WTC11 (cell line): ENCODE measurements around the gene PPA2. TPM values are rescaled to one million over a fixed set of nuclear protein-coding genes. Genes with fewer than 3 reads are reported as not detected.

Experiments
- ATAC-seq: fragments of 200-7000 bp; cut with Tn5 transposase; 2 replicates; pipeline ENCODE4 v1.10.0; 2021; ENCODE audit warnings: mild to moderate bottlenecking, moderate library complexity
- CTCF ChIA-PET: fragments of 300-600 bp; sonication (Branson Sonifier 250); formaldehyde crosslinking; loops from one replicate; lab custom pipeline; 2021; ENCODE audit warnings: antibody characterized with exemption; lab: Charles Lee
- POLR2A ChIA-PET: fragments of 350-600 bp; sonication (Branson Sonifier 250); formaldehyde crosslinking; loops from one replicate; lab custom pipeline; 2021; ENCODE audit warnings: antibody characterized with exemption; lab: Charles Lee
- DNase-seq: peaks from one replicate; pipeline ENCODE4 v3.0.0; 2021; ENCODE audit warnings: low spot score
- H3K27ac Mint-ChIP-seq: 2 replicates; pipeline ENCODE4 v1.8.0; 2021; ENCODE audit warnings: mixed read lengths
- H3K27me3 Mint-ChIP-seq: 2 replicates; pipeline ENCODE4 v1.8.0; 2021; ENCODE audit warnings: low read depth, mild to moderate bottlenecking, moderate library complexity, mixed read lengths
- H3K36me3 Mint-ChIP-seq: 2 replicates; pipeline ENCODE4 v1.8.0; 2021; ENCODE audit warnings: mixed read lengths
- H3K4me1 Mint-ChIP-seq: 2 replicates; pipeline ENCODE4 v1.8.0; 2022; ENCODE audit warnings: mixed read lengths
- H3K4me3 Mint-ChIP-seq: 2 replicates; pipeline ENCODE4 v1.8.0; 2021; ENCODE audit warnings: mild to moderate bottlenecking, moderate library complexity, mixed read lengths
- H3K9me3 Mint-ChIP-seq: 2 replicates; pipeline ENCODE4 v1.8.0; 2021; ENCODE audit warnings: mixed read lengths
- ATF1 ChIP-seq: sonication (generic); formaldehyde crosslinking; IDR thresholded peaks from 2 replicates; pipeline ENCODE4 v1.8.1; 2023; ENCODE audit warnings: mild to moderate bottlenecking, moderate library complexity, missing genetic modification reagents
- ERG ChIP-seq: fragments of 250-450 bp; sonication (Bioruptor Pico); IDR thresholded peaks from 2 replicates; pipeline ENCODE4 v1.8.0; 2021; ENCODE audit warnings: mild to moderate bottlenecking
- KAT7 ChIP-seq: sonication (generic); formaldehyde crosslinking; IDR thresholded peaks from 2 replicates; pipeline ENCODE4 v1.8.1; 2023; ENCODE audit warnings: missing genetic modification reagents, mild to moderate bottlenecking, borderline replicate concordance
- RELA ChIP-seq: sonication (generic); formaldehyde crosslinking; IDR thresholded peaks from 2 replicates; pipeline ENCODE4 v1.8.1; 2022; ENCODE audit warnings: missing genetic modification reagents, mild to moderate bottlenecking, borderline replicate concordance
- USF1 ChIP-seq: sonication (generic); formaldehyde crosslinking; IDR thresholded peaks from 2 replicates; pipeline ENCODE4 v1.8.0; 2022; ENCODE audit warnings: mild to moderate bottlenecking, missing genetic modification reagents
- ZMAT4 ChIP-seq: fragments of 250-450 bp; sonication (Bioruptor Pico); IDR thresholded peaks from 2 replicates; pipeline ENCODE4 v1.9.0; 2021; ENCODE audit warnings: mild to moderate bottlenecking
- ZNF423 ChIP-seq: fragments of 250-450 bp; sonication (Bioruptor Pico); IDR thresholded peaks from 2 replicates; pipeline ENCODE4 v2.1.2; 2022; ENCODE audit warnings: mild to moderate bottlenecking, moderate library complexity
- total RNA-seq: library from RNA; stranded (reverse); gene quantifications from 3 replicates; pipeline ENCODE4 v1.2.3, GENCODE V29; 2021
- TF ChIP-seq, protein P1 (sequence below): sonication (generic); formaldehyde crosslinking; IDR thresholded peaks from 2 replicates; pipeline ENCODE4 v1.8.0; 2022; ENCODE audit warnings: missing genetic modification reagents
- TF ChIP-seq, protein P2 (sequence below): sonication (generic); formaldehyde crosslinking; IDR thresholded peaks from 2 replicates; pipeline ENCODE4 v1.8.1; 2022; ENCODE audit warnings: missing genetic modification reagents, borderline replicate concordance
- TF ChIP-seq, protein P3 (sequence below): sonication (generic); formaldehyde crosslinking; IDR thresholded peaks from 2 replicates; pipeline ENCODE4 v1.8.1; 2022; ENCODE audit warnings: low read depth, mild to moderate bottlenecking, moderate library complexity, missing genetic modification reagents, borderline replicate concordance
- TF ChIP-seq, protein P4 (sequence below): sonication (generic); formaldehyde crosslinking; IDR thresholded peaks from 2 replicates; pipeline ENCODE4 v1.8.0; 2023; ENCODE audit warnings: missing genetic modification reagents
- TF ChIP-seq, protein P5 (sequence below): sonication (generic); formaldehyde crosslinking; IDR thresholded peaks from 2 replicates; pipeline ENCODE4 v1.8.1; 2023; ENCODE audit warnings: mild to moderate bottlenecking, missing genetic modification reagents
- TF ChIP-seq, protein P6 (sequence below): sonication (generic); formaldehyde crosslinking; IDR thresholded peaks from 2 replicates; pipeline ENCODE4 v1.8.0; 2022; ENCODE audit warnings: mild to moderate bottlenecking, missing genetic modification reagents

PPA2 gene
- total RNA-seq, 1 experiment from 2014 or later: 50.8 TPM

DNA sequence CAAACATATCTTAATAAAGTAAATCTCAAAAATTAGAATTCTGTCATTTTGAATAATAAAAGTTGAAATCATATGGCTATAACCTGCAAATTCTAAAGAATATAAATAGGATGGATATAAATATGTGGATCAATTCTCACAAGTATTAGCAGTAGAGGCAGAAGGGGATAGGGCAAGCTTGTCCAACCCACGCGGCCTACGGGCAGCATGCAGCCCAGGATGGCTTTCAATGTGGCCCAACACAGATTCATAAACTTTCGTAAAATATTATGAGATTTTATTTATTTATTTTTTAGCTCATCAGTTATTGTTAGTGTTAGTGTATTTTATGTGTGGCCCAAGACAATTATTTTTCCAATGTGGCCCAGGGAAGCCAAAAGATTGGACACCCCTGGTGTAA is 41.4 kb downstream of the PPA2 start:
- Mint-ChIP-seq H3K27me3 (no peaks in the 10 kb centered on the region), H3K4me3 (no peak overlapping the region), H3K27ac (no peak overlapping the region), H3K4me1 (no peaks in the 10 kb centered on the region), H3K9me3 (peaks cover 19% of the 10 kb centered on the region), H3K36me3 (peaks cover 51% of the 10 kb centered on the region)
- CTCF ChIA-PET: no interaction called here
- no peak for ATAC-seq
- TF ChIP-seq, protein P1, sequence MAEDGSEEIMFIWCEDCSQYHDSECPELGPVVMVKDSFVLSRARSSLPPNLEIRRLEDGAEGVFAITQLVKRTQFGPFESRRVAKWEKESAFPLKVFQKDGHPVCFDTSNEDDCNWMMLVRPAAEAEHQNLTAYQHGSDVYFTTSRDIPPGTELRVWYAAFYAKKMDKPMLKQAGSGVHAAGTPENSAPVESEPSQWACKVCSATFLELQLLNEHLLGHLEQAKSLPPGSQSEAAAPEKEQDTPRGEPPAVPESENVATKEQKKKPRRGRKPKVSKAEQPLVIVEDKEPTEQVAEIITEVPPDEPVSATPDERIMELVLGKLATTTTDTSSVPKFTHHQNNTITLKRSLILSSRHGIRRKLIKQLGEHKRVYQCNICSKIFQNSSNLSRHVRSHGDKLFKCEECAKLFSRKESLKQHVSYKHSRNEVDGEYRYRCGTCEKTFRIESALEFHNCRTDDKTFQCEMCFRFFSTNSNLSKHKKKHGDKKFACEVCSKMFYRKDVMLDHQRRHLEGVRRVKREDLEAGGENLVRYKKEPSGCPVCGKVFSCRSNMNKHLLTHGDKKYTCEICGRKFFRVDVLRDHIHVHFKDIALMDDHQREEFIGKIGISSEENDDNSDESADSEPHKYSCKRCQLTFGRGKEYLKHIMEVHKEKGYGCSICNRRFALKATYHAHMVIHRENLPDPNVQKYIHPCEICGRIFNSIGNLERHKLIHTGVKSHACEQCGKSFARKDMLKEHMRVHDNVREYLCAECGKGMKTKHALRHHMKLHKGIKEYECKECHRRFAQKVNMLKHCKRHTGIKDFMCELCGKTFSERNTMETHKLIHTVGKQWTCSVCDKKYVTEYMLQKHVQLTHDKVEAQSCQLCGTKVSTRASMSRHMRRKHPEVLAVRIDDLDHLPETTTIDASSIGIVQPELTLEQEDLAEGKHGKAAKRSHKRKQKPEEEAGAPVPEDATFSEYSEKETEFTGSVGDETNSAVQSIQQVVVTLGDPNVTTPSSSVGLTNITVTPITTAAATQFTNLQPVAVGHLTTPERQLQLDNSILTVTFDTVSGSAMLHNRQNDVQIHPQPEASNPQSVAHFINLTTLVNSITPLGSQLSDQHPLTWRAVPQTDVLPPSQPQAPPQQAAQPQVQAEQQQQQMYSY (CRISPR knock-in tag): no peak
- TF ChIP-seq, protein P2, sequence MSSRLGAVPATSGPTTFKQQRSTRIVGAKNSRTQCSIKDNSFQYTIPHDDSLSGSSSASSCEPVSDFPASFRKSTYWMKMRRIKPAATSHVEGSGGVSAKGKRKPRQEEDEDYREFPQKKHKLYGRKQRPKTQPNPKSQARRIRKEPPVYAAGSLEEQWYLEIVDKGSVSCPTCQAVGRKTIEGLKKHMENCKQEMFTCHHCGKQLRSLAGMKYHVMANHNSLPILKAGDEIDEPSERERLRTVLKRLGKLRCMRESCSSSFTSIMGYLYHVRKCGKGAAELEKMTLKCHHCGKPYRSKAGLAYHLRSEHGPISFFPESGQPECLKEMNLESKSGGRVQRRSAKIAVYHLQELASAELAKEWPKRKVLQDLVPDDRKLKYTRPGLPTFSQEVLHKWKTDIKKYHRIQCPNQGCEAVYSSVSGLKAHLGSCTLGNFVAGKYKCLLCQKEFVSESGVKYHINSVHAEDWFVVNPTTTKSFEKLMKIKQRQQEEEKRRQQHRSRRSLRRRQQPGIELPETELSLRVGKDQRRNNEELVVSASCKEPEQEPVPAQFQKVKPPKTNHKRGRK (CRISPR knock-in tag): no peak
- TF ChIP-seq, protein P3, sequence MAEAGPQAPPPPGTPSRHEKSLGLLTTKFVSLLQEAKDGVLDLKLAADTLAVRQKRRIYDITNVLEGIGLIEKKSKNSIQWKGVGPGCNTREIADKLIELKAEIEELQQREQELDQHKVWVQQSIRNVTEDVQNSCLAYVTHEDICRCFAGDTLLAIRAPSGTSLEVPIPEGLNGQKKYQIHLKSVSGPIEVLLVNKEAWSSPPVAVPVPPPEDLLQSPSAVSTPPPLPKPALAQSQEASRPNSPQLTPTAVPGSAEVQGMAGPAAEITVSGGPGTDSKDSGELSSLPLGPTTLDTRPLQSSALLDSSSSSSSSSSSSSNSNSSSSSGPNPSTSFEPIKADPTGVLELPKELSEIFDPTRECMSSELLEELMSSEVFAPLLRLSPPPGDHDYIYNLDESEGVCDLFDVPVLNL (CRISPR knock-in tag): no peak
- no peak for TF ChIP-seq ZMAT4
- TF ChIP-seq, protein P4, sequence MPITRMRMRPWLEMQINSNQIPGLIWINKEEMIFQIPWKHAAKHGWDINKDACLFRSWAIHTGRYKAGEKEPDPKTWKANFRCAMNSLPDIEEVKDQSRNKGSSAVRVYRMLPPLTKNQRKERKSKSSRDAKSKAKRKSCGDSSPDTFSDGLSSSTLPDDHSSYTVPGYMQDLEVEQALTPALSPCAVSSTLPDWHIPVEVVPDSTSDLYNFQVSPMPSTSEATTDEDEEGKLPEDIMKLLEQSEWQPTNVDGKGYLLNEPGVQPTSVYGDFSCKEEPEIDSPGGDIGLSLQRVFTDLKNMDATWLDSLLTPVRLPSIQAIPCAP: no peak
- TF ChIP-seq RELA (CRISPR knock-in tag): no peak
- no peak for TF ChIP-seq USF1 (CRISPR knock-in tag)
- TF ChIP-seq, protein P5, sequence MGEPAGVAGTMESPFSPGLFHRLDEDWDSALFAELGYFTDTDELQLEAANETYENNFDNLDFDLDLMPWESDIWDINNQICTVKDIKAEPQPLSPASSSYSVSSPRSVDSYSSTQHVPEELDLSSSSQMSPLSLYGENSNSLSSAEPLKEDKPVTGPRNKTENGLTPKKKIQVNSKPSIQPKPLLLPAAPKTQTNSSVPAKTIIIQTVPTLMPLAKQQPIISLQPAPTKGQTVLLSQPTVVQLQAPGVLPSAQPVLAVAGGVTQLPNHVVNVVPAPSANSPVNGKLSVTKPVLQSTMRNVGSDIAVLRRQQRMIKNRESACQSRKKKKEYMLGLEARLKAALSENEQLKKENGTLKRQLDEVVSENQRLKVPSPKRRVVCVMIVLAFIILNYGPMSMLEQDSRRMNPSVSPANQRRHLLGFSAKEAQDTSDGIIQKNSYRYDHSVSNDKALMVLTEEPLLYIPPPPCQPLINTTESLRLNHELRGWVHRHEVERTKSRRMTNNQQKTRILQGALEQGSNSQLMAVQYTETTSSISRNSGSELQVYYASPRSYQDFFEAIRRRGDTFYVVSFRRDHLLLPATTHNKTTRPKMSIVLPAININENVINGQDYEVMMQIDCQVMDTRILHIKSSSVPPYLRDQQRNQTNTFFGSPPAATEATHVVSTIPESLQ: no peak
- no peak for TF ChIP-seq ATF1 (CRISPR knock-in tag)
- TF ChIP-seq KAT7 (CRISPR knock-in tag): no peak
- no peak for TF ChIP-seq ZNF423 (CRISPR knock-in tag)
- TF ChIP-seq ERG (CRISPR knock-in tag): no peak
- TF ChIP-seq, protein P6, sequence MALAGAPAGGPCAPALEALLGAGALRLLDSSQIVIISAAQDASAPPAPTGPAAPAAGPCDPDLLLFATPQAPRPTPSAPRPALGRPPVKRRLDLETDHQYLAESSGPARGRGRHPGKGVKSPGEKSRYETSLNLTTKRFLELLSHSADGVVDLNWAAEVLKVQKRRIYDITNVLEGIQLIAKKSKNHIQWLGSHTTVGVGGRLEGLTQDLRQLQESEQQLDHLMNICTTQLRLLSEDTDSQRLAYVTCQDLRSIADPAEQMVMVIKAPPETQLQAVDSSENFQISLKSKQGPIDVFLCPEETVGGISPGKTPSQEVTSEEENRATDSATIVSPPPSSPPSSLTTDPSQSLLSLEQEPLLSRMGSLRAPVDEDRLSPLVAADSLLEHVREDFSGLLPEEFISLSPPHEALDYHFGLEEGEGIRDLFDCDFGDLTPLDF (CRISPR knock-in tag): no peak
- POLR2A ChIA-PET: no interaction called here
- no peak for DNase-seq
